ENCODE data around the gene TEKT5. TPM values are rescaled to one million over a fixed set of nuclear protein-coding genes. Genes with fewer than 3 reads are reported as not detected.
"Not testable (repeated sequence)": the region's sequence is repeated elsewhere in the genome, so short reads cannot be mapped to it uniquely, and the experiment has no call there.

Gene TEKT5
- total RNA-seq, 1 donor from 2014 or later: not detected

GRCh38 chr16:10641555-10641952, 53.2 kb downstream of the TEKT5 start:
- Mint-ChIP-seq H3K36me3 (ENCODE audit: unreplicated experiment) (no peaks in the 10 kb centered on the region), H3K4me3 (ENCODE audit: unreplicated experiment) (no peak overlapping the region), H3K4me1 (ENCODE audit: unreplicated experiment) (no peaks in the 10 kb centered on the region), H3K27me3 (ENCODE audit: unreplicated experiment) (peaks cover 3% of the 10 kb centered on the region), H3K27ac (ENCODE audit: unreplicated experiment) (no peak overlapping the region), H3K9me3 (ENCODE audit: unreplicated experiment) (peaks cover 5% of the 10 kb centered on the region)
- TF ChIP-seq, protein P1, sequence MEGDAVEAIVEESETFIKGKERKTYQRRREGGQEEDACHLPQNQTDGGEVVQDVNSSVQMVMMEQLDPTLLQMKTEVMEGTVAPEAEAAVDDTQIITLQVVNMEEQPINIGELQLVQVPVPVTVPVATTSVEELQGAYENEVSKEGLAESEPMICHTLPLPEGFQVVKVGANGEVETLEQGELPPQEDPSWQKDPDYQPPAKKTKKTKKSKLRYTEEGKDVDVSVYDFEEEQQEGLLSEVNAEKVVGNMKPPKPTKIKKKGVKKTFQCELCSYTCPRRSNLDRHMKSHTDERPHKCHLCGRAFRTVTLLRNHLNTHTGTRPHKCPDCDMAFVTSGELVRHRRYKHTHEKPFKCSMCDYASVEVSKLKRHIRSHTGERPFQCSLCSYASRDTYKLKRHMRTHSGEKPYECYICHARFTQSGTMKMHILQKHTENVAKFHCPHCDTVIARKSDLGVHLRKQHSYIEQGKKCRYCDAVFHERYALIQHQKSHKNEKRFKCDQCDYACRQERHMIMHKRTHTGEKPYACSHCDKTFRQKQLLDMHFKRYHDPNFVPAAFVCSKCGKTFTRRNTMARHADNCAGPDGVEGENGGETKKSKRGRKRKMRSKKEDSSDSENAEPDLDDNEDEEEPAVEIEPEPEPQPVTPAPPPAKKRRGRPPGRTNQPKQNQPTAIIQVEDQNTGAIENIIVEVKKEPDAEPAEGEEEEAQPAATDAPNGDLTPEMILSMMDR (IDR thresholded peaks at IDR 0.05): no peak
- DNase-seq (ENCODE audit: extremely low spot score, unreplicated experiment): no peak

GRCh38 chr16:10640934-10641333, 53.8 kb downstream of the TEKT5 start:
- TF ChIP-seq, protein P1 (IDR thresholded peaks at IDR 0.05): no peak
- no peak for DNase-seq (ENCODE audit: extremely low spot score, unreplicated experiment)
- H3K4me3 Mint-ChIP-seq (ENCODE audit: unreplicated experiment): no peak overlapping the region
- H3K27me3 Mint-ChIP-seq (ENCODE audit: unreplicated experiment): peaks cover 3% of the 10 kb centered on the region
- H3K27ac Mint-ChIP-seq (ENCODE audit: unreplicated experiment): no peak overlapping the region
- H3K4me1 Mint-ChIP-seq (ENCODE audit: unreplicated experiment): no peaks in the 10 kb centered on the region
- H3K36me3 Mint-ChIP-seq (ENCODE audit: unreplicated experiment): no peaks in the 10 kb centered on the region
- H3K9me3 Mint-ChIP-seq (ENCODE audit: unreplicated experiment): peaks cover 5% of the 10 kb centered on the region

DNA sequence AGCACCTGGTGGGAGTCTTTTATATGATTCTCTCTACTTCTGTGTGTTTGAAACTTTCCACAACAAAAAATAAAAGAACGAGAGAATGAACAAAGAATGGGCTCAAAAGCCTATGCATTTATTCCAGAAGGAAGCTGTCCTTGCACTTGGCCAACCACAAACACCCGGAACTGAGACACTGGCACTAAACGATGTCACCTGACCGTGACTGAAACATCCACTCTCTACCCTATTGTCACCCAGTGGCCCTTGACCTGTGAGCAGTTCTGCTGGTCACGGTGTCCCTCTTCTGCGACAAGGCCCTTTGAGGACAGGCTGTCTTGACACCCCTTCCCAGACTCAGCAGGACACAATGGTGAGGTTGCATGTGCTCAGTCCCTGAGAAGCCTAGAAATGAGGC, 56.6 kb downstream of the TEKT5 start:
- no peaks in the 10 kb centered on the region for H3K36me3 Mint-ChIP-seq (ENCODE audit: unreplicated experiment)
- no peak for DNase-seq (ENCODE audit: extremely low spot score, unreplicated experiment)
- H3K27ac Mint-ChIP-seq (ENCODE audit: unreplicated experiment): no peak overlapping the region
- H3K9me3 Mint-ChIP-seq (ENCODE audit: unreplicated experiment): peaks cover 8% of the 10 kb centered on the region
- H3K4me3 Mint-ChIP-seq (ENCODE audit: unreplicated experiment): no peak overlapping the region
- H3K27me3 Mint-ChIP-seq (ENCODE audit: unreplicated experiment): peaks cover 3% of the 10 kb centered on the region
- no peaks in the 10 kb centered on the region for H3K4me1 Mint-ChIP-seq (ENCODE audit: unreplicated experiment)
- TF ChIP-seq, protein P1 (IDR thresholded peaks at IDR 0.05): no peak

DNA sequence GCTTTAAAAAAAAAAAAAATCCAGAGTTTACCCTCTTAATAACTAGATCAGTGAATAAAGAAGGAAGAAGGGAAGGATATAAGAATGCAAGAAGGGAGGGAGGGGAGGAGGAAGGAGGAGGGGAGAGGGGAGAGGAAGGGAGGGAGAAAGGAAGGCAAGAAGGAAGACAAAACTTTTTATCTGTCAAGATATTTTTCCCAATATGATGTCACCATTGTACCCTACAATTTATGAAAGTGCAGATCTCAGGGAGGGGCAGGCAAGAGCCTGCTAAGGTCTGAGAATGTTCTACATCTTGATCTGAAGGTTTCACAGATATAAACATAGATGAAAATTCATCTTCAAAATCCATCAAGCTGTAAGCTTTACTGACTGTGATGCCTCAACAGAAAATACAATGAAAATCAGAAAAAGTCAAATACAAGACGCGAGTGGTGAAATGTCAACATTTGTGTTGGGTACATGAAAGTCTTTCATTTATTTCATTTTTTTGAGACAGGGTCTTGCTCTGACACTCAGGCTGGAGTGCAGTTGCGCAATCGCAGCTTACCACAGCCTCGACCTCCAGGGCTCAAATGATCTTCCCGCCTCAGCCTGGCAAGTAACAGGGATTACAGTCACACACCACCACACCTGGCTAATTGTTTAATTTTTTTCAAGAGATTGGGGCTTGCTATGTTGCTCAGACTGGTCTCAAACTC, 57.2 kb downstream of the TEKT5 start:
- TF ChIP-seq, protein P1 (IDR thresholded peaks at IDR 0.05): no peak
- Mint-ChIP-seq H3K4me1 (ENCODE audit: unreplicated experiment) (no peaks in the 10 kb centered on the region), H3K27me3 (ENCODE audit: unreplicated experiment) (peaks cover 1% of the 10 kb centered on the region), H3K4me3 (ENCODE audit: unreplicated experiment) (no peak overlapping the region), H3K27ac (ENCODE audit: unreplicated experiment) (no peak overlapping the region), H3K36me3 (ENCODE audit: unreplicated experiment) (no peaks in the 10 kb centered on the region), H3K9me3 (ENCODE audit: unreplicated experiment) (peaks cover 8% of the 10 kb centered on the region)
- no peak for DNase-seq (ENCODE audit: extremely low spot score, unreplicated experiment)

DNA sequence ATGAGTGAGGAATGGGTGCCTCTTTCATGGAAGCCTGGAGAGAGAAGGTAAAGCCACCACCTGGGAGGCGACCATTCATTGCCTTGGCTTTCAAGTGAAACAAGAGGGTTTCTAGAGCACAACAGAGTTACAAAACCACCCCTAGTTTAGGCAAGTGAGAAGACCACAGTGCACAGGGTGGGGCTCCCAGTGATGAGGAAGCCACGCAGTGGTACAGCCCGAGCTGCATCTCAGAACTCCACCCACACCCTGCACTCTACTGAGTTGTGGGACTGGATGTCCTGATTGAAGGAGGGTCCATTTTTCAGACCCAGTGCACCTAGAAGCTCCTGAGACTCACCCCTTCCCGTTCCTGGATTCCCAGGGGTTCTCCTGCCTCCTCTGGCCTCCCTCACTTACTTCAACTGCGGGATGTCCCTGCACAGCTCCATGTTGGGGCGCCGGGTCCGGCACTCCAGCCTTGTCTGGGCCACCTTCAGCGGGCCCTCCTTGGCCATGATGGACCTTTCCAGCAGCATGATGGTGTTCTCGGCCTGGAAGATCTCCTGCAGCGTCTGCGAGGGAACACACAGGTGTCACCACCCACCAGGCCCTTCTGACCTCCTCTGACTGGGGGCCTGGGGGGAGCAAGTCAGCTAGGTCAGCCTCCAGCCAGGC, 59.2 kb downstream of the TEKT5 start:
- TF ChIP-seq, protein P1 (IDR thresholded peaks at IDR 0.05): no peak
- no peak for DNase-seq (ENCODE audit: extremely low spot score, unreplicated experiment)
- Mint-ChIP-seq H3K27ac (ENCODE audit: unreplicated experiment) (no peak overlapping the region), H3K36me3 (ENCODE audit: unreplicated experiment) (no peaks in the 10 kb centered on the region), H3K4me3 (ENCODE audit: unreplicated experiment) (no peak overlapping the region), H3K27me3 (ENCODE audit: unreplicated experiment) (no peaks in the 10 kb centered on the region), H3K4me1 (ENCODE audit: unreplicated experiment) (no peaks in the 10 kb centered on the region), H3K9me3 (ENCODE audit: unreplicated experiment) (peaks cover 4% of the 10 kb centered on the region)

GRCh38 chr16:10633429-10633828, 61.3 kb downstream of the TEKT5 start:
- DNase-seq (ENCODE audit: extremely low spot score, unreplicated experiment); H3K4me3 Mint-ChIP-seq (ENCODE audit: unreplicated experiment); H3K36me3 Mint-ChIP-seq (ENCODE audit: unreplicated experiment); H3K9me3 Mint-ChIP-seq (ENCODE audit: unreplicated experiment); H3K27ac Mint-ChIP-seq (ENCODE audit: unreplicated experiment); H3K4me1 Mint-ChIP-seq (ENCODE audit: unreplicated experiment); H3K27me3 Mint-ChIP-seq (ENCODE audit: unreplicated experiment): not testable (repeated sequence)

Data from osteocyte (in vitro differentiated cells).